ENCODE results near the gene FMN2. TPM values are rescaled to one million over a fixed set of nuclear protein-coding genes. Genes with fewer than 3 reads are reported as not detected.

Gene FMN2
- total RNA-seq, 1 donor from 2014 or later, result 1.7 TPM

DNA sequence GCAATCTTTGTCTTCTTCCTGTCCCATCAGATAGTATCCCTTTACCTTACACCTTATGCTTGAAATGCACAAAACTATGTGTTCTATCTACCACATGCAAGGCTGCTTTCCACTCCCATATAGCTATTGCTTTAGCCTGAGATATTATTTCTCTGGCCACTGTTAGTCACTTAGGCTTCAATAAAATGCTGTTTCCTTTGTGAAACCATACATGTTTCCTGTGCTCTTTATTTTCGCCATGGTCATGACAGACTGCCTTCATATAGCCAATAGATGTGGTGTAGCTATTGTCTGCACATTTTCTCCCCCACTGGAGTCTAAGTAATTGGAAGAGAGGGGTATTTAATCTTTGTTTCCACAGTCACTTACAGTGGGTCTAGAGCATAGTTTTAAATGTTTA, 411.9 kb downstream of the FMN2 start:
- Histone ChIP-seq H3K4me3 (no peak overlapping the region), H3K4me1 (no peaks in the 10 kb centered on the region), H4K20me1 (ENCODE audit: low read depth) (no peaks in the 10 kb centered on the region), H3K9ac (no peak overlapping the region), H3K36me3 (no peaks in the 10 kb centered on the region), H3K79me2 (ENCODE audit: low read depth) (no peaks in the 10 kb centered on the region), H3F3A (ENCODE audit: low read depth) (no peaks in the 10 kb centered on the region), H3K27ac (no peak overlapping the region), H2AFZ (replicated peaks) (no peak overlapping the region), H3K9me3 (ENCODE audit: low read depth) (no peaks in the 10 kb centered on the region), H3K27me3 (no peaks in the 10 kb centered on the region), H3K4me2 (no peak overlapping the region)
- Mint-ChIP-seq H3K27me3 (ENCODE audit: insufficient read depth, low read depth) (no peaks in the 10 kb centered on the region), H3K27ac (no peak overlapping the region), H3K9me3 (no peaks in the 10 kb centered on the region), H3K36me3 (no peaks in the 10 kb centered on the region), H3K4me1 (no peaks in the 10 kb centered on the region), H3K4me3 (no peak overlapping the region)
- DNase-seq (ENCODE audit: low spot score), result no peak
- TF ChIP-seq, protein P1, sequence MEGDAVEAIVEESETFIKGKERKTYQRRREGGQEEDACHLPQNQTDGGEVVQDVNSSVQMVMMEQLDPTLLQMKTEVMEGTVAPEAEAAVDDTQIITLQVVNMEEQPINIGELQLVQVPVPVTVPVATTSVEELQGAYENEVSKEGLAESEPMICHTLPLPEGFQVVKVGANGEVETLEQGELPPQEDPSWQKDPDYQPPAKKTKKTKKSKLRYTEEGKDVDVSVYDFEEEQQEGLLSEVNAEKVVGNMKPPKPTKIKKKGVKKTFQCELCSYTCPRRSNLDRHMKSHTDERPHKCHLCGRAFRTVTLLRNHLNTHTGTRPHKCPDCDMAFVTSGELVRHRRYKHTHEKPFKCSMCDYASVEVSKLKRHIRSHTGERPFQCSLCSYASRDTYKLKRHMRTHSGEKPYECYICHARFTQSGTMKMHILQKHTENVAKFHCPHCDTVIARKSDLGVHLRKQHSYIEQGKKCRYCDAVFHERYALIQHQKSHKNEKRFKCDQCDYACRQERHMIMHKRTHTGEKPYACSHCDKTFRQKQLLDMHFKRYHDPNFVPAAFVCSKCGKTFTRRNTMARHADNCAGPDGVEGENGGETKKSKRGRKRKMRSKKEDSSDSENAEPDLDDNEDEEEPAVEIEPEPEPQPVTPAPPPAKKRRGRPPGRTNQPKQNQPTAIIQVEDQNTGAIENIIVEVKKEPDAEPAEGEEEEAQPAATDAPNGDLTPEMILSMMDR (IDR thresholded peaks at IDR 0.05), result no peak
- TF ChIP-seq EZH2phosphoT487 (IDR thresholded peaks at IDR 0.05) (no peak), EZH2 (IDR thresholded peaks at IDR 0.05) (no peak)

DNA sequence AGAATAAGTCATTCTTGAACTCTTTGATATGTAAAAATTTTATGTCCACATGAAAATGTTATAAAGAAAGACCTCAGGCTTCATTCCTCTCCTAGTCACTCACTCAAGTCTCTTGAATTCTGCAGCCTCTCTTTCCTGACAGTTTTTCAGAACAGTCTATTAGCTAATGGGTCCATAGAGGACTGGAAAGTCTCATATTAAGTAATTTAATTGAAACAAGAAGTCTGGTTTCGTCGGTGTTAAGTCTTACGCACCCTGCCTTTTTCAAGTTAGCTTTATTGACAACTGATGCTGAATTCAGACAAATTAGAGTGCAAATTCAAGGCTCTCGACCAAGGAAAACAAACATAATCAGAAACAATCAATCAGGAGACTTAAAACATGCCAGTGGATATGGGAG, 414.5 kb downstream of the FMN2 start:
- no peak overlapping the region for H3K4me3 ChIP-seq
- no peaks in the 10 kb centered on the region for H3K9me3 ChIP-seq (ENCODE audit: low read depth)
- H4K20me1 ChIP-seq (ENCODE audit: low read depth), result no peaks in the 10 kb centered on the region
- H3K4me1 ChIP-seq, result no peaks in the 10 kb centered on the region
- H3K9ac ChIP-seq, result no peak overlapping the region
- Mint-ChIP-seq H3K27me3 (ENCODE audit: insufficient read depth, low read depth) (no peaks in the 10 kb centered on the region), H3K4me3 (no peak overlapping the region), H3K9me3 (no peaks in the 10 kb centered on the region), H3K27ac (no peak overlapping the region), H3K4me1 (no peaks in the 10 kb centered on the region), H3K36me3 (no peaks in the 10 kb centered on the region)
- H3K36me3 ChIP-seq, result no peaks in the 10 kb centered on the region
- H2AFZ ChIP-seq (replicated peaks), result no peak overlapping the region
- H3F3A ChIP-seq (ENCODE audit: low read depth), result no peaks in the 10 kb centered on the region
- no peak overlapping the region for H3K4me2 ChIP-seq
- DNase-seq (ENCODE audit: low spot score), result no peak
- no peaks in the 10 kb centered on the region for H3K27me3 ChIP-seq
- H3K79me2 ChIP-seq (ENCODE audit: low read depth), result no peaks in the 10 kb centered on the region
- TF ChIP-seq, protein P1 (IDR thresholded peaks at IDR 0.05), result no peak
- TF ChIP-seq EZH2 (IDR thresholded peaks at IDR 0.05) (no peak), EZH2phosphoT487 (IDR thresholded peaks at IDR 0.05) (no peak)
- no peak overlapping the region for H3K27ac ChIP-seq

DNA sequence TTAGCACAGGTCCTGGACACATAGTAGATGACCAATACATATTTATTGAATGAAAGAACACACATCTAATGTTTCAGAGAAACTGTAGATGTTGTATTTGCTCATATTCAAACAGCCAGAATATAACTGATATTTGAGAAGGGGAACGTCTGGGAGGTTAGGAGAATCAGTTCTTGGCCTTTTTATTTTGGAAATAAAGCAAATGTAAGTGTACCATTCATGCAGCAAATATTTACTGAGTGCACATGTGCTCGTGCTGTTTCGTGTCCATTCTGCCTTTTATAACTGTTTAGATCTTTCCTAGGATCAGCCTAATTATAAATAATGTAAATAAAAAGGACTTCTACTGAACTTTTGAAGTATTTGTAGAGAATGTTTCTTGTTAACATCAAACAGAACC, 416.5 kb downstream of the FMN2 start:
- Histone ChIP-seq H3K4me2 (no peak overlapping the region), H3F3A (ENCODE audit: low read depth) (no peaks in the 10 kb centered on the region), H3K9me3 (ENCODE audit: low read depth) (no peaks in the 10 kb centered on the region), H3K36me3 (no peaks in the 10 kb centered on the region), H4K20me1 (ENCODE audit: low read depth) (no peaks in the 10 kb centered on the region), H3K79me2 (ENCODE audit: low read depth) (no peaks in the 10 kb centered on the region), H3K27ac (no peak overlapping the region), H2AFZ (replicated peaks) (no peak overlapping the region), H3K4me3 (no peak overlapping the region), H3K9ac (no peak overlapping the region), H3K4me1 (no peaks in the 10 kb centered on the region), H3K27me3 (no peaks in the 10 kb centered on the region)
- no peaks in the 10 kb centered on the region for H3K4me1 Mint-ChIP-seq
- no peaks in the 10 kb centered on the region for H3K27me3 Mint-ChIP-seq (ENCODE audit: insufficient read depth, low read depth)
- no peak overlapping the region for H3K4me3 Mint-ChIP-seq
- H3K27ac Mint-ChIP-seq, result no peak overlapping the region
- TF ChIP-seq, protein P1 (IDR thresholded peaks at IDR 0.05), result no peak
- H3K36me3 Mint-ChIP-seq, result no peaks in the 10 kb centered on the region
- DNase-seq (ENCODE audit: low spot score), result no peak
- no peaks in the 10 kb centered on the region for H3K9me3 Mint-ChIP-seq

DNA sequence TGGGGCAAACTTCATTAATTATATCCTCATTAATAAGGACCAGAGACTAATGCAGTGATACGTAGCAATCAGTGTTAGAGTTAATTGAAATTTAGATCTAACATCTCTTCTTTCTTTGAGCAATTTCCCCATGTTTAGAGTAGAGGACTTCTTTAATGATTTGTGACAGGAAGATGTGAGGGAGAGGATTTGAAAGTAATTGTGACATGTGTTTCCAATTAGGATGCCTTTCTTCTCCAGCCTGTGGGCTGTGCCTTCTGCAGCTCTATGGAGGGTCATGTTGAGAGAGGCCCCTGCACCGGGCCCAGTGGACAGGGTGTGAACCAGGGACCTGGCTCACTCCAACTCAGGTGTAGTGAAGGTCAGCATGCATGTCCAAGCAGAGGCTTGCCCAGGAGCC, 417.3 kb downstream of the FMN2 start:
- no peak for DNase-seq (ENCODE audit: low spot score)
- H3F3A ChIP-seq (ENCODE audit: low read depth), result no peaks in the 10 kb centered on the region
- H3K9me3 Mint-ChIP-seq, result peaks cover 4% of the 10 kb centered on the region
- H3K27me3 Mint-ChIP-seq (ENCODE audit: insufficient read depth, low read depth), result no peaks in the 10 kb centered on the region
- no peak overlapping the region for H3K4me2 ChIP-seq
- no peaks in the 10 kb centered on the region for H3K36me3 Mint-ChIP-seq
- H3K9me3 ChIP-seq (ENCODE audit: low read depth), result no peaks in the 10 kb centered on the region
- H3K36me3 ChIP-seq, result no peaks in the 10 kb centered on the region
- no peak overlapping the region for H3K4me3 ChIP-seq
- H3K27me3 ChIP-seq, result no peaks in the 10 kb centered on the region
- no peak overlapping the region for H3K9ac ChIP-seq
- no peaks in the 10 kb centered on the region for H3K79me2 ChIP-seq (ENCODE audit: low read depth)
- no peaks in the 10 kb centered on the region for H3K4me1 Mint-ChIP-seq
- H2AFZ ChIP-seq (replicated peaks), result no peak overlapping the region
- no peaks in the 10 kb centered on the region for H4K20me1 ChIP-seq (ENCODE audit: low read depth)
- H3K4me1 ChIP-seq, result no peaks in the 10 kb centered on the region
- H3K27ac ChIP-seq, result no peak overlapping the region
- no peak overlapping the region for H3K4me3 Mint-ChIP-seq
- H3K27ac Mint-ChIP-seq, result no peak overlapping the region
- TF ChIP-seq, protein P1 (IDR thresholded peaks at IDR 0.05), result no peak
- no peak for TF ChIP-seq EZH2 (IDR thresholded peaks at IDR 0.05)
- no peak for TF ChIP-seq EZH2phosphoT487 (IDR thresholded peaks at IDR 0.05)
